K562 (cell line): ENCODE data around the gene KCNC3. TPM values are rescaled to one million over a fixed set of nuclear protein-coding genes. Genes with fewer than 3 reads are reported as not detected.

Experiments
- ATAC-seq: fragments of 200-7000 bp; cut with Tn5 transposase; 3 replicates; pipeline ENCODE4 v1.9.1; 2020; ENCODE audit warnings: moderate library complexity
- BruUV-seq: library from RNA; stranded (reverse); fragments of 400-500 nt; replicated peaks from 2 replicates; lab custom pipeline; 2021; lab: Mats Ljungman, UMichigan
- CTCF ChIA-PET: fragments of 300-600 bp; formaldehyde crosslinking; extraction: SDS; loops from one replicate; lab custom pipeline; 2021; ENCODE audit warnings: low intra/inter-chr PET ratio; lab: Yijun Ruan, JAX
- POLR2A ChIA-PET: fragments of 300-600, 350-650 bp; sonication (Branson Sonifier 250); formaldehyde crosslinking; extraction: SDS; loops from one replicate; lab custom pipeline; 2021; ENCODE audit warnings: antibody characterized with exemption, inconsistent platforms; lab: Yijun Ruan, JAX
- DNase-seq, 4 experiments: peaks; one replicate each; pipeline versions ENCODE4 v3.0.0 to v3.0.0-alpha.2; 2011 to 2018; ENCODE audit warnings: low spot score in 3 of 4, mixed read lengths in 3 of 4; ENCODE audit errors: extremely low read depth in 1 of 4
- FAIRE-seq: peaks from 2 replicates; lab custom pipeline; 2011; peaks lifted over from hg19 to GRCh38; lab: Jason Lieb, UNC
- H2AFZ ChIP-seq: 2 replicates; pipeline ENCODE4 v1.6.0; 2011; ENCODE audit warnings: low read depth, low read length, control low read depth, inconsistent platforms
- H3K27ac ChIP-seq: fragments of 200-600 bp; 3 replicates; pipeline ENCODE4 v1.8.0; 2011; ENCODE audit warnings: low read depth, mild to moderate bottlenecking, control low read depth, inconsistent platforms, low read length, moderate library complexity, mixed read lengths; ENCODE audit errors: extremely low read depth
- H3K27me3 ChIP-seq, 2 experiments: fragments of 300-600 bp in 1 of 2; 2 replicates in 1 of 2; 3 replicates in 1 of 2; pipeline versions ENCODE4 v1.6.0 to v1.8.0; 2011; ENCODE audit warnings: inconsistent platforms in 2 of 2, low read length in 2 of 2, mild to moderate bottlenecking in 1 of 2, mixed read lengths in 1 of 2, moderate library complexity in 1 of 2; ENCODE audit not compliant: control insufficient read depth in 2 of 2, insufficient read depth in 2 of 2
- H3K36me3 ChIP-seq: fragments of 300-600 bp; 3 replicates; pipeline ENCODE4 v1.8.0; 2011; ENCODE audit warnings: mild to moderate bottlenecking, low read length, inconsistent platforms; ENCODE audit not compliant: control insufficient read depth, insufficient read depth
- H3K4me1 ChIP-seq, 2 experiments: fragments of 200-600 bp in 1 of 2; replicated peaks in 1 of 2; 2 replicates in 1 of 2; 3 replicates in 1 of 2; pipeline versions ENCODE4 v1.5.1 to v1.8.0; 2011; ENCODE audit warnings: inconsistent platforms in 2 of 2, low read length in 2 of 2, mild to moderate bottlenecking in 1 of 2, mixed read lengths in 1 of 2, moderate library complexity in 1 of 2; ENCODE audit not compliant: control insufficient read depth in 2 of 2, insufficient read depth in 2 of 2
- H3K4me2 ChIP-seq: 2 replicates; pipeline ENCODE4 v1.6.1; 2011; ENCODE audit warnings: low read length, control low read depth, inconsistent platforms, mixed read lengths; ENCODE audit not compliant: insufficient read depth
- H3K4me3 ChIP-seq: fragments of 200-600 bp; sonication (generic), shearing (Covaris generic); 2 replicates; pipeline ENCODE4 v1.5.1; 2016; ENCODE audit warnings: control low read depth, inconsistent platforms
- H3K79me2 ChIP-seq: fragments of 200-600 bp; 3 replicates; pipeline ENCODE4 v1.8.0; 2011; ENCODE audit warnings: low read length, inconsistent platforms; ENCODE audit not compliant: control insufficient read depth, insufficient read depth
- H3K9ac ChIP-seq, 2 experiments: 2 replicates each; pipeline versions ENCODE4 v1.6.0 to v1.6.1; 2011; ENCODE audit warnings: low read depth in 2 of 2, low read length in 2 of 2, control low read depth in 1 of 2, inconsistent platforms in 1 of 2, mild to moderate bottlenecking in 1 of 2, mixed read lengths in 1 of 2; ENCODE audit not compliant: insufficient read depth in 1 of 2
- H3K9me1 ChIP-seq: one replicate; pipeline ENCODE4 v1.6.0; 2011; ENCODE audit warnings: inconsistent platforms, mild to moderate bottlenecking, low read length, moderate library complexity; ENCODE audit not compliant: control insufficient read depth, insufficient read depth
- H3K9me3 ChIP-seq: replicated peaks from 2 replicates; pipeline ENCODE4 v1.5.1; 2011; ENCODE audit warnings: low read depth, low read length, inconsistent platforms; ENCODE audit not compliant: control insufficient read depth, insufficient read depth
- H4K20me1 ChIP-seq: replicated peaks from 2 replicates; pipeline ENCODE4 v1.6.1; 2011; ENCODE audit warnings: low read length, inconsistent platforms, mixed read lengths; ENCODE audit not compliant: control insufficient read depth, insufficient read depth
- ARID3B ChIP-seq: fragments of 250-450 bp; sonication (Bioruptor Pico); IDR thresholded peaks from 2 replicates; pipeline ENCODE4 v1.4.0; 2020; ENCODE audit warnings: borderline replicate concordance
- FOSL1 ChIP-seq: fragments of 200-800 bp; sonication (Bioruptor generic); conservative IDR thresholded peaks from 2 replicates; pipeline ENCODE4 v1.6.1; 2016; ENCODE audit warnings: missing genetic modification characterization, missing compliant biosample characterization
- HNRNPK ChIP-seq: fragments of 200-400 bp; formaldehyde crosslinking; IDR thresholded peaks from one replicate; pipeline ENCODE4 v1.6.1; 2018; ENCODE audit warnings: mild to moderate bottlenecking, low read depth, low read length; ENCODE audit not compliant: poor library complexity, severe bottlenecking
- MECOM ChIP-seq: fragments of 250-450 bp; sonication (Bioruptor Pico); IDR thresholded peaks from 2 replicates; pipeline ENCODE4 v1.8.0; 2022; ENCODE audit warnings: inconsistent platforms
- MXD1 ChIP-seq: fragments of 250-450 bp; sonication (Bioruptor Pico); IDR thresholded peaks from 2 replicates; pipeline ENCODE4 v1.8.0; 2021; ENCODE audit warnings: borderline replicate concordance, mild to moderate bottlenecking, moderate library complexity; ENCODE audit not compliant: poor library complexity, severe bottlenecking
- PPARD ChIP-seq: fragments of 250-450 bp; sonication (Bioruptor Pico); IDR thresholded peaks from 2 replicates; pipeline ENCODE4 v1.8.0; 2022; ENCODE audit warnings: inconsistent platforms, mild to moderate bottlenecking, moderate library complexity
- PTTG1 ChIP-seq: fragments of 450-650 bp; IDR thresholded peaks from 2 replicates; pipeline ENCODE4 v1.6.1; 2016; ENCODE audit warnings: low read depth, mild to moderate bottlenecking, missing genetic modification characterization, missing compliant biosample characterization
- TCF3 ChIP-seq: sonication (generic); formaldehyde crosslinking; IDR thresholded peaks from 2 replicates; pipeline ENCODE4 v1.4.0; 2020; ENCODE audit warnings: mild to moderate bottlenecking, missing genetic modification reagents
- ZNF133 ChIP-seq: fragments of 250-450 bp; sonication (Bioruptor Pico); IDR thresholded peaks from 2 replicates; pipeline ENCODE4 v1.4.0; 2020; ENCODE audit warnings: mild to moderate bottlenecking
- ZNF395 ChIP-seq: fragments of 200-800 bp; sonication (Bioruptor generic); IDR thresholded peaks from 2 replicates; pipeline ENCODE4 v1.6.1; 2017; ENCODE audit warnings: missing genetic modification characterization, missing compliant biosample characterization
- WGBS: fragments of 100-300 bp; shearing (Covaris generic); methylation state at CpG from one replicate; pipeline ENCODE4 v1.1.6; 2016; ENCODE audit warnings: low coverage, mixed read lengths; ENCODE audit not compliant: insufficient coverage; ENCODE audit errors: missing lambda C conversion rate; 5-methylcytosine and 5-hydroxymethylcytosine counted together
- in situ Hi-C: fragments of 300-500 bp; cut with MboI; formaldehyde crosslinking; loops from 4 replicates; pipeline ENCODE4 v1.15.0; 2018; ENCODE audit warnings: inconsistent platforms, mixed read lengths
- intact Hi-C: fragments of 100-400 bp; cut with micrococcal nuclease; formaldehyde crosslinking; loops from 2 replicates; pipeline ENCODE4 v1.14.2; 2022
- polyA plus RNA-seq, 8 experiments: library from polyadenylated mRNA; depleted of rRNA in 4 of 8; stranded (reverse) in 5 of 8; unstranded in 3 of 8; fragments of >200 nt; fragmentation: Nextera tagmentation in 2 of 8; fragmentation: Illumina TruSeq in 1 of 8; extraction: Ambion mirVana in 2 of 8; extraction: Trizol in 1 of 8; gene quantifications; 2 replicates each; pipeline versions ENCODE4 v1.2.1 to v1.2.3, GENCODE V29; 2011 to 2014; ENCODE audit warnings: inconsistent platforms in 1 of 8, missing spikeins in 1 of 8
- total RNA-seq, 7 experiments: library from RNA; depleted of rRNA in 6 of 7; stranded (reverse); fragments of >200 nt in 6 of 7; fragmentation: Illumina TruSeq in 2 of 7; extraction: Trizol in 2 of 7; gene quantifications; 2 replicates each; pipeline versions ENCODE4 v1.2.1 to v1.2.3, GENCODE V29; 2011 to 2021; ENCODE audit warnings: low replicate concordance in 1 of 7

KCNC3 gene
- total and polyA plus RNA-seq, 9 of the 15 experiments (the other 6 are each of a cell fraction or from before 2014, with no cell fraction given), result 0.03 to 26.2 (median 2.0) TPM

- Histone ChIP-seq H3K27ac (peak overlapping the region; percentile 95), H3K79me2 (peaks cover 30% of the 10 kb centered on the region), H3K9me1 (no peaks in the 10 kb centered on the region), H2AFZ (peak overlapping the region; percentile 94), H3K9ac (peak overlapping the region; percentile 82 to 93), H3K4me2 (peak overlapping the region; percentile 89), H3K27me3 (no peaks in the 10 kb centered on the region), H4K20me1 (no peaks in the 10 kb centered on the region), H3K4me3 (peak overlapping the region; percentile 41), H3K4me1 (peaks cover 38 to 59% of the 10 kb centered on the region in 2 experiments; a peak in 4 of 5 replicates), H3K36me3 (no peaks in the 10 kb centered on the region; the same call in 2 of the 3 replicates), H3K9me3 (no peaks in the 10 kb centered on the region)
- in situ Hi-C loops (loop anchor here (10.0 kb wide), 1 partner anchor 1218 kb away; the partner anchor contains the start of genes C19orf73, LIN7B and PPFIA3), intact Hi-C loops (no loop called here)
- FAIRE-seq, result peak; percentile 91
- WGBS, result under 1% methylated on average over 31 of the region's 34 CpGs
- CTCF ChIA-PET, result no interaction called here
- ATAC-seq, result peak; percentile 70
- BruUV-seq, result no TSS peak
- DNase-seq, result peak; percentile 71 to 98 (median 82)
- POLR2A ChIA-PET, result interaction anchor here (1.0 kb wide), 1 partner anchor 180 kb away, joined by 3 read pairs; no protein-coding TSS in a partner anchor
- TF ChIP-seq ZNF395 (CRISPR knock-in tag), result peak; percentile 83
- no peak for TF ChIP-seq PPARD (CRISPR knock-in tag)
- no peak for TF ChIP-seq ZNF133 (CRISPR knock-in tag)
- no peak for TF ChIP-seq TCF3 (CRISPR knock-in tag)
- TF ChIP-seq FOSL1 (tag), result peak; percentile 42; the same call in 1 of the 2 replicates
- no peak for TF ChIP-seq PTTG1 (tag)
- TF ChIP-seq MECOM (CRISPR knock-in tag), result no peak
- TF ChIP-seq MXD1 (CRISPR knock-in tag), result no peak
- TF ChIP-seq ARID3B (CRISPR knock-in tag), result no peak
- TF ChIP-seq HNRNPK, result no peak
Measured at GRCh38 chr19:50333235-50333736, 4.1 kb upstream of the KCNC3 start.
